T-cell (primary cell): Measurements from ENCODE around the gene DEDD2. TPM values are rescaled to one million over a fixed set of nuclear protein-coding genes. Genes with fewer than 3 reads are reported as not detected.
"Not testable (repeated sequence)": the region's sequence is repeated elsewhere in the genome, so short reads cannot be mapped to it uniquely, and the experiment has no call there.

Experiments
- ATAC-seq, 4 experiments: fragments of 200-7000 bp in 3 of 4; fragments of 150-1000 bp in 1 of 4; cut with Tn5 transposase; replicated peaks in 1 of 4; 1 replicate in 3 of 4; 2 replicates in 1 of 4; pipeline ENCODE4 v1.10.0; 2021; ENCODE audit warnings: moderate library complexity in 3 of 4, mild to moderate bottlenecking in 2 of 4, moderate number of reproducible peaks in 1 of 4
- CTCF ChIA-PET, 2 donors: fragments of 300-600 bp; sonication (Branson Sonifier 250); formaldehyde crosslinking; loops; one replicate each; lab custom pipeline; 2022; ENCODE audit warnings: antibody characterized with exemption in 2 of 2; lab: Charles Lee
- POLR2A ChIA-PET, 2 donors: fragments of 300-600 bp; sonication (Branson Sonifier 250); formaldehyde crosslinking; loops; one replicate each; lab custom pipeline; 2022; ENCODE audit warnings: antibody characterized with exemption in 2 of 2; lab: Charles Lee
- DNase-seq, 35 experiments: peaks; one replicate each; pipeline versions ENCODE4 v3.0.0 to v3.0.0-alpha.2; 2013 to 2023
- H3K27ac ChIP-seq: one replicate; pipeline ENCODE4 v1.5.1; 2013; ENCODE audit warnings: low read length
- H3K27me3 ChIP-seq, 2 experiments: replicated peaks in 1 of 2; 1 replicate in 1 of 2; 2 replicates in 1 of 2; pipeline versions ENCODE4 v1.6.1 to v1.7.0; 2013; ENCODE audit warnings: low read length in 1 of 2, mixed read lengths in 1 of 2; ENCODE audit not compliant: control insufficient read depth in 2 of 2, insufficient read depth in 2 of 2; ENCODE audit errors: extremely low read depth in 1 of 2
- H3K36me3 ChIP-seq, 2 donors: 1 replicate in 1 of 2; 2 replicates in 1 of 2; pipeline versions ENCODE4 v1.6.1 to v1.7.0; 2013; ENCODE audit warnings: low read length in 1 of 2; ENCODE audit not compliant: control insufficient read depth in 2 of 2, insufficient read depth in 1 of 2; ENCODE audit errors: extremely low read depth in 1 of 2
- H3K4me1 ChIP-seq, 2 experiments: 1 replicate in 1 of 2; 2 replicates in 1 of 2; pipeline versions ENCODE4 v1.6.1 to v1.7.0; 2013; ENCODE audit warnings: low read length in 2 of 2, mixed read lengths in 1 of 2; ENCODE audit not compliant: insufficient read depth in 2 of 2, control insufficient read depth in 1 of 2; ENCODE audit errors: extremely low read depth in 1 of 2
- H3K4me3 ChIP-seq, 2 donors: 1 replicate in 1 of 2; 2 replicates in 1 of 2; pipeline versions ENCODE4 v1.5.1 to v1.7.0; 2013; ENCODE audit warnings: mild to moderate bottlenecking in 2 of 2, low read length in 1 of 2, moderate library complexity in 1 of 2; ENCODE audit not compliant: control insufficient read depth in 1 of 2; ENCODE audit errors: extremely low read depth in 1 of 2
- H3K9me3 ChIP-seq: 2 replicates; pipeline ENCODE4 v1.7.0; 2013
- H3K27ac Mint-ChIP-seq, 2 donors: one replicate each; pipeline ENCODE4 v1.8.0; 2020 to 2021; ENCODE audit warnings: mild to moderate bottlenecking in 2 of 2, mixed read lengths in 2 of 2
- H3K27me3 Mint-ChIP-seq, 2 donors: one replicate each; pipeline ENCODE4 v1.8.0; 2021 to 2022; ENCODE audit warnings: mixed read lengths in 2 of 2
- H3K36me3 Mint-ChIP-seq: one replicate; pipeline ENCODE4 v1.8.0; 2021; ENCODE audit warnings: mixed read lengths
- H3K4me1 Mint-ChIP-seq, 3 donors: one replicate each; pipeline ENCODE4 v1.8.0; 2020 to 2022; ENCODE audit warnings: mixed read lengths in 3 of 3, mild to moderate bottlenecking in 1 of 3
- H3K4me3 Mint-ChIP-seq, 3 donors: one replicate each; pipeline ENCODE4 v1.8.0; 2020 to 2022; ENCODE audit warnings: mild to moderate bottlenecking in 3 of 3, mixed read lengths in 3 of 3, moderate library complexity in 3 of 3
- H3K9me3 Mint-ChIP-seq, 3 donors: one replicate each; pipeline ENCODE4 v1.8.0; 2020 to 2022; ENCODE audit warnings: mixed read lengths in 3 of 3
- WGBS: methylation state at CpG from one replicate; pipeline ENCODE4 v1.1.5; 2013; ENCODE audit warnings: missing lambda C conversion rate; ENCODE audit not compliant: insufficient coverage; 5-methylcytosine and 5-hydroxymethylcytosine counted together
- total RNA-seq, 35 experiments: library from RNA in 6 of 35; stranded (reverse) in 6 of 35; fragments of 120-200 nt in 1 of 35; gene quantifications; one replicate each; pipeline versions ENCODE4 v1.2.1 to v1.2.4 and lab custom pipeline; 2013 to 2026

Gene DEDD2
- total RNA-seq (10 to 100 TPM; 67.6 to 82.8 (median 71.0) TPM), total RNA-seq (lab: John Stamatoyannopoulos, UW) (10.3 to 142 (median 55.9) reads per million in 29 experiments)
- total RNA-seq (2013) = 68.6 TPM

GRCh38 chr19:42217520-42218437 lies at the start of gene DEDD2:
Gene DEDD2, minus strand, starts transcription at chr19:42217677. Its CDS starts 670 bp downstream, at chr19:42217007.
- H3K9me3 Mint-ChIP-seq = no peaks in the 10 kb centered on the region
- Histone ChIP-seq H3K4me3 (peak within 1 kb of the TSS; percentile 71 to 87), H3K9me3 (no peaks in the 10 kb centered on the region), H3K4me1 (peaks cover 40 to 83% of the 10 kb centered on the region in 2 experiments), H3K27ac (peak within 1 kb of the TSS; percentile 97), H3K27me3 (no peaks in the 10 kb centered on the region), H3K36me3 (peaks cover 0 to 38% of the 10 kb centered on the region in 2 donors)
- DNase-seq (peak; percentile 97 to 100 (median 99)), ATAC-seq (peak; percentile 78 to 81 (median 80))
- CTCF ChIA-PET = interaction anchor here in 1 of 2 donors (1.8 kb wide), 1 partner anchor 24 kb away, joined by 4 read pairs; the partner anchor contains the start of gene GSK3A
- peak within 1 kb of the TSS; percentile 95 for H3K27ac Mint-ChIP-seq
- peaks cover 30% of the 10 kb centered on the region for H3K36me3 Mint-ChIP-seq
- peak within 1 kb of the TSS; percentile 89 to 93 (median 93) for H3K4me3 Mint-ChIP-seq
- POLR2A ChIA-PET = interaction anchor here (0.6 to 1.6 kb wide), 3 partner anchors 25 to 1952 kb away, joined by 3 read pairs; no protein-coding TSS in a partner anchor
- H3K27me3 Mint-ChIP-seq = no peaks in the 10 kb centered on the region
- H3K4me1 Mint-ChIP-seq = peaks cover 75 to 82% (median 78%) of the 10 kb centered on the region in 3 donors
- 16% methylated on average over 55 of the region's 57 CpGs for WGBS

- not testable (repeated sequence) for H3K27me3 ChIP-seq, H3K9me3 Mint-ChIP-seq, H3K36me3 ChIP-seq, H3K9me3 ChIP-seq, H3K4me3 Mint-ChIP-seq, DNase-seq, ATAC-seq, H3K27me3 Mint-ChIP-seq, H3K27ac Mint-ChIP-seq, H3K4me3 ChIP-seq, H3K36me3 Mint-ChIP-seq
- 93% methylated on average over 4 of the region's 25 CpGs for WGBS
- Histone ChIP-seq H3K4me1 (peaks cover 21 to 33% of the 10 kb centered on the region in 2 experiments), H3K27ac (peak overlapping the region; percentile 96)
- ChIA-PET POLR2A (interaction anchor here in 1 of 2 donors (0.7 kb wide), 1 partner anchor 10 kb away, joined by 5 read pairs; no protein-coding TSS in a partner anchor), CTCF (interaction anchor here in 1 of 2 donors (0.5 kb wide), 1 partner anchor 90 kb away, joined by 6 read pairs; no protein-coding TSS in a partner anchor)
- H3K4me1 Mint-ChIP-seq = peaks cover 8 to 31% (median 29%) of the 10 kb centered on the region in 3 donors
These were observed 49.6 kb upstream of the DEDD2 start for GRCh38 chr19:42266928-42267603.

GRCh38 chr19:42266105-42266504 lies 48.6 kb upstream of the DEDD2 start:
- H3K27me3 Mint-ChIP-seq, H3K36me3 Mint-ChIP-seq: not testable (repeated sequence)
- no CpG with 5 or more reads among the region's 4 CpGs for WGBS

GRCh38 chr19:42261763-42262162 lies 44.3 kb upstream of the DEDD2 start:
- Histone ChIP-seq H3K27ac (no peak overlapping the region), H3K9me3 (no peaks in the 10 kb centered on the region), H3K4me1 (no peaks in the 10 kb centered on the region), H3K4me3 (no peak overlapping the region), H3K27me3 (no peaks in the 10 kb centered on the region), H3K36me3 (no peaks in the 10 kb centered on the region)
- no CpG with 5 or more reads among the region's 3 CpGs for WGBS
- POLR2A ChIA-PET = no interaction called here
- H3K9me3 Mint-ChIP-seq = no peaks in the 10 kb centered on the region
- no peak overlapping the region for H3K4me3 Mint-ChIP-seq
- no peak for DNase-seq
- no peak overlapping the region for H3K27ac Mint-ChIP-seq
- CTCF ChIA-PET = interaction anchor here in 1 of 2 donors (0.6 kb wide), 1 partner anchor 11 kb away, joined by 4 read pairs; no protein-coding TSS in a partner anchor
- H3K4me1 Mint-ChIP-seq = peaks cover 0 to under 1% (median under 1%) of the 10 kb centered on the region in 3 donors
- ATAC-seq = no peak
- H3K36me3 Mint-ChIP-seq = no peaks in the 10 kb centered on the region
- H3K27me3 Mint-ChIP-seq = peaks cover 0 to 2% of the 10 kb centered on the region in 2 donors

More at GRCh38 chr19:42266105-42266504, 48.6 kb upstream of the DEDD2 start:
- ATAC-seq, POLR2A ChIA-PET, DNase-seq, H3K4me3 Mint-ChIP-seq, H3K27me3 ChIP-seq, H3K27ac Mint-ChIP-seq, H3K9me3 ChIP-seq, H3K4me3 ChIP-seq, H3K27ac ChIP-seq, CTCF ChIA-PET, H3K9me3 Mint-ChIP-seq, H3K36me3 ChIP-seq: not testable (repeated sequence)
- peaks cover 2 to 25% (median 23%) of the 10 kb centered on the region in 3 donors for H3K4me1 Mint-ChIP-seq
- H3K4me1 ChIP-seq = peaks cover 18 to 24% of the 10 kb centered on the region in 2 experiments

- H3K36me3 ChIP-seq, H3K27ac ChIP-seq, H3K27ac Mint-ChIP-seq, H3K36me3 Mint-ChIP-seq, ATAC-seq, H3K27me3 Mint-ChIP-seq, H3K4me3 ChIP-seq, H3K4me3 Mint-ChIP-seq, H3K9me3 ChIP-seq, H3K27me3 ChIP-seq, CTCF ChIA-PET, DNase-seq, H3K9me3 Mint-ChIP-seq: not testable (repeated sequence)
- H3K4me1 Mint-ChIP-seq = peaks cover 9 to 13% (median 11%) of the 10 kb centered on the region in 3 donors
- 100% methylated on average over 2 of the region's 3 CpGs for WGBS
- H3K4me1 ChIP-seq = peaks cover 8 to 18% of the 10 kb centered on the region in 2 experiments
- POLR2A ChIA-PET = interaction anchor here in 1 of 2 donors (0.5 kb wide), 2 partner anchors 9 to 62 kb away, joined by 5 to 10 read pairs; no protein-coding TSS in a partner anchor
These were observed 40.4 kb upstream of the DEDD2 start for GRCh38 chr19:42257842-42258241.
